ENCODE measurements around the gene ASF1B. TPM values are rescaled to one million over a fixed set of nuclear protein-coding genes. Genes with fewer than 3 reads are reported as not detected.

The ASF1B gene
- total and polyA plus RNA-seq, 2 donors from 2014 or later = 0.49 to 1.8 TPM

DNA sequence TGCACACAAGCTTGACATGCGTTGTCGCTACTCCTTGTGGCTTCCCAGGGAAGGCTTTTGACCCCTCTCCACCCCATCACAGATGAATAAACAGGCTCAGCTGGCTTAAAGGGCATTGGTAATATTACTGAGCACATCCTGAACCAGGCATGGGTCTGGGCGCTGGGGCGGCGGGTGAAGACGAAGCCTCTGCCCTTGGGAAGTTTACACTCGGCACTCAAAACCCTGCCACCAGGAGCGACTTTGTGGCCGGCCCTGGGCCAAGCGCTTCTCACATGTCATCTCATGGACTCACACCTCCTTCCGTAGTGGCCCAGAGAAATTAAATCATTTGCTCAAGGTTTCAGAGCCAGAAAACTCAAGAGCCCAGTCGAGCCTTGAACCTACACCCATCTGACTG, 32.6 kb upstream of the ASF1B start:
- intact Hi-C loops (cut with DNase I) = no loop called here
- Histone ChIP-seq H3K9me3 (ENCODE audit: control insufficient read depth in 2 of 3, insufficient read depth in 1 of 3, low read length in 3 of 3) (no peaks in the 10 kb centered on the region), H3K36me3 (ENCODE audit: control insufficient read depth in 2 of 3, insufficient read depth in 3 of 3, low read length in 3 of 3) (peaks cover 2 to 21% (median 2%) of the 10 kb centered on the region in 3 donors), H3K27ac (ENCODE audit: low read depth in 2 of 2, low read length in 2 of 2) (no peak overlapping the region), H3K27me3 (ENCODE audit: control insufficient read depth, insufficient read depth, low read length) (no peaks in the 10 kb centered on the region), H3K9ac (ENCODE audit: low read length in 3 of 3) (no peak overlapping the region), H3K4me3 (ENCODE audit: low read length in 3 of 3) (no peak overlapping the region), H3K4me1 (ENCODE audit: control insufficient read depth in 2 of 3, insufficient read depth in 2 of 3, low read depth in 1 of 3, low read length in 3 of 3) (no peaks in the 10 kb centered on the region)
- TF ChIP-seq, protein P1, sequence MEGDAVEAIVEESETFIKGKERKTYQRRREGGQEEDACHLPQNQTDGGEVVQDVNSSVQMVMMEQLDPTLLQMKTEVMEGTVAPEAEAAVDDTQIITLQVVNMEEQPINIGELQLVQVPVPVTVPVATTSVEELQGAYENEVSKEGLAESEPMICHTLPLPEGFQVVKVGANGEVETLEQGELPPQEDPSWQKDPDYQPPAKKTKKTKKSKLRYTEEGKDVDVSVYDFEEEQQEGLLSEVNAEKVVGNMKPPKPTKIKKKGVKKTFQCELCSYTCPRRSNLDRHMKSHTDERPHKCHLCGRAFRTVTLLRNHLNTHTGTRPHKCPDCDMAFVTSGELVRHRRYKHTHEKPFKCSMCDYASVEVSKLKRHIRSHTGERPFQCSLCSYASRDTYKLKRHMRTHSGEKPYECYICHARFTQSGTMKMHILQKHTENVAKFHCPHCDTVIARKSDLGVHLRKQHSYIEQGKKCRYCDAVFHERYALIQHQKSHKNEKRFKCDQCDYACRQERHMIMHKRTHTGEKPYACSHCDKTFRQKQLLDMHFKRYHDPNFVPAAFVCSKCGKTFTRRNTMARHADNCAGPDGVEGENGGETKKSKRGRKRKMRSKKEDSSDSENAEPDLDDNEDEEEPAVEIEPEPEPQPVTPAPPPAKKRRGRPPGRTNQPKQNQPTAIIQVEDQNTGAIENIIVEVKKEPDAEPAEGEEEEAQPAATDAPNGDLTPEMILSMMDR (IDR thresholded peaks at IDR 0.05; ENCODE audit: borderline replicate concordance, extremely low read depth, insufficient read depth) = no peak
- FAIRE-seq = no peak
- DNase-seq = peak in 1 of 5 donors; percentile 24

DNA sequence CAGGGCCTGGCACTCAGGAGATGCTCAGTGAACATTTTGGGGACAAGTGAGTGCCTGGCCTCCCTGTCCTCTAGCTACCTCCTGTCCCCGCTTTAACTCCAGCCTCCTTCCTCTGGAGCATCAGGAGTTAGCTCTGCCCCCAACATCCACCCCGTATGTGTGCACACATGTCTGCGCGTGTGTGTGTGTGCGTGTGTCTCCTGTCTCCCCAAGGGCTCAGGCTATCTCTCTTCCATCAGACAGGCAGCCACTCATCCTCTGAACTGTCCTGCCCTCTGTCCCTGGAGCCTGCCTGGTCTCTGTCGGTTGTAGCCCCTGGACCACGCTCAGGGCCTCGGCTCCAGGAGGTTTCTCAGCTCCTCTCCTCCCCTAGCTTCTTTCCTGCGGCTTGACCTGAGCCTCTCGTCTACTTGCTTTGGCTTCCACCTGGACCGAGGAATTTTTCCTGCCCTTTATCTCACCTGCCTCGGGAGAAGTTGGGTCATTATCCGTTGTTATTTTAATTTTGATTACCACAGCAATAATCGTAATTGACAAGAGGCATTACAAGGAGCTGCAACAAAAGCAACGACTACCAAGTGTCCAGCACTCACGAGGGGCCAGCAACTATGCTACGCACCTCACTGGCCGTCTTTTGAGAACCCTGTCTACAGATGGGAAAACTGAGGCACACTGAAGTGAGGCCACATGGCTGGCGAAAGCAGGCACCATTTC, 32.0 kb upstream of the ASF1B start:
- no peak for FAIRE-seq
- intact Hi-C loops (cut with DNase I) = no loop called here

DNA sequence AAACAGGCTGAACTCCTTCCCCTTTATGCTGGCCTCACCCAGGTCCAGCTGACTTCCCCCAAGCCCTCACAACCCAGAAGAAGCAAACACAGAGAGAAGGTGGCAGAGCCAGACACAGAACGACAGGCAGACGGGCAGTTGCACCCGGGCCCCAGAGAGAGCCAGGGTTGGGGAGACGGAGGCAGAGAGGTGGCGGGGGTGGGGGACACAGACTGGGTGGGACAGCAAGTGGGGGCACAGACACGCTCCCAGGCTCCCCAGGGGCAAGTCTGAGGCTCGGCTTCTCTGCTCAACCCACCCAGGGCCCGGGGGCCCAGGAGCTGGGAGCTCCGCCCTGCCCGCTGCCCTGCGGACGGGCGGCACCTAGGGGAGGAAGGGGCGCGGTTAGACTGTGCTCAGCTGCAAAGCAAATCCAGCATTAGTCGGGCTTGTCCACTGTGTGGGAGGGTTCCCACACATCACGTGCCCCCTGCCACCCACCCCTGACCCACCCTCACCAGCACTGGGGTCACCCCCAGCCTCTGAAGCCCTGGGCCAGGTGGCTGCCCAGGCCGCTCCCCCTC, 31.3 kb upstream of the ASF1B start:
- FAIRE-seq = no peak
- TF ChIP-seq, protein P1 (IDR thresholded peaks at IDR 0.05; ENCODE audit: borderline replicate concordance, extremely low read depth, insufficient read depth) = no peak
- DNase-seq = peak in 4 of 5 donors; percentile 51 to 66 (median 60)
- Histone ChIP-seq H3K4me1 (ENCODE audit: control insufficient read depth in 2 of 3, insufficient read depth in 2 of 3, low read depth in 1 of 3, low read length in 3 of 3) (no peaks in the 10 kb centered on the region), H3K9ac (ENCODE audit: low read length in 3 of 3) (no peak overlapping the region), H3K27me3 (ENCODE audit: control insufficient read depth, insufficient read depth, low read length) (no peaks in the 10 kb centered on the region), H3K9me3 (ENCODE audit: control insufficient read depth in 2 of 3, insufficient read depth in 1 of 3, low read length in 3 of 3) (no peaks in the 10 kb centered on the region), H3K27ac (ENCODE audit: low read depth in 2 of 2, low read length in 2 of 2) (no peak overlapping the region), H3K36me3 (ENCODE audit: control insufficient read depth in 2 of 3, insufficient read depth in 3 of 3, low read length in 3 of 3) (peaks cover 2 to 21% (median 2%) of the 10 kb centered on the region in 3 donors), H3K4me3 (ENCODE audit: low read length in 3 of 3) (no peak overlapping the region)
- intact Hi-C loops (cut with DNase I) = no loop called here

More for the DNA sequence above, 32.0 kb upstream of the ASF1B start:
- Histone ChIP-seq H3K4me3 (ENCODE audit: low read length in 3 of 3) (no peak overlapping the region), H3K27ac (ENCODE audit: low read depth in 2 of 2, low read length in 2 of 2) (no peak overlapping the region), H3K9ac (ENCODE audit: low read length in 3 of 3) (no peak overlapping the region), H3K27me3 (ENCODE audit: control insufficient read depth, insufficient read depth, low read length) (no peaks in the 10 kb centered on the region), H3K4me1 (ENCODE audit: control insufficient read depth in 2 of 3, insufficient read depth in 2 of 3, low read depth in 1 of 3, low read length in 3 of 3) (no peaks in the 10 kb centered on the region), H3K36me3 (ENCODE audit: control insufficient read depth in 2 of 3, insufficient read depth in 3 of 3, low read length in 3 of 3) (peaks cover 2 to 21% (median 2%) of the 10 kb centered on the region in 3 donors), H3K9me3 (ENCODE audit: control insufficient read depth in 2 of 3, insufficient read depth in 1 of 3, low read length in 3 of 3) (no peaks in the 10 kb centered on the region)
- TF ChIP-seq, protein P1 (IDR thresholded peaks at IDR 0.05; ENCODE audit: borderline replicate concordance, extremely low read depth, insufficient read depth) = no peak
- peak in 1 of 5 donors; percentile 27 for DNase-seq

Data from kidney (tissue), 14 donors.